HL-60/S4 treated with retinoic acid at 250 ng/mL for 4 days and 3 days (cell line): ENCODE results near the gene KCTD4.

ENCODE experiments used
- in situ Hi-C: fragments of 300-500 bp; cut with MboI; formaldehyde crosslinking; loops from 2 replicates; pipeline ENCODE4 v1.7.0; 2022; ENCODE audit warnings: low sequenced_read_pairs

Gene KCTD4

DNA sequence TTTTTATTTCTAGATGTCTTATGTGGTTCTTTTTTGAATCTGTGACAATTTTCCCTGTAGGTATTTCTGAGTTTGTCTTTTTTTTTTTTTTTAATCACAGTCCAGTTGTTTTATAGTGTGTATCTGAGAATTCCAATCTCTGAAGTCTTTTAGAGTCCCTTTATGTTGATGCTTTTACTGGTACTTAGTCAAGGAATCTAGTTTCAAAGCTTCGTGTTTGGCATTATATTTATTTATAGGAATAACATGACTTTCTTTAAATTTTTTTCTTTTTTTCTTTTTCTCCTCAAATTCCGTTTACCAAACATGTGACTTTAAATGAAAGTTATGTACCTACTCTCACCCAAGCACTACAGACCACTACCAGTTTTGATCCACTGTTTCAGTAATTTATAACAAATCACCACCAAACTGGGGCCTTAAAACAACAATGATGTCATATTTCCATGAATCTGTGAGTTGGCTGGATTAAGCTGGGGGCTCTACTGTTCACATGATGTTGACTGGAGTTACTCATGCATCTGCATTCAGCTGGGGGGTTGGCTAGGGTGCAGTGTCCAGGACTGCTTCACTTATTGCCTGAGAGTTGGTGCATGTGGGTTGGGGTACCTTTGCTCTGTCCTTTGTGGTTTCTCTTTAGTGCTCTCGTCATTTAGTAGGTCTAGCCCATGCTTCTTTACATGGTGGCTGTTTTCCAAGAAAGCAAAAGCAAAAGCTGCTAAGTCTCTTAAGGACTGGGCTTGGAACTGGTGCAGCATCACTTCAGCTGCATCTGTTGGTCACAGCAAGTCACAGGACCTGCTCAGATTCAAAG is 22.3 kb downstream of the KCTD4 start:
- in situ Hi-C loops: no loop called here

- in situ Hi-C loops: no loop called here
Measured at GRCh38 chr13:45174478-45174877, 26.4 kb downstream of the KCTD4 start.

DNA sequence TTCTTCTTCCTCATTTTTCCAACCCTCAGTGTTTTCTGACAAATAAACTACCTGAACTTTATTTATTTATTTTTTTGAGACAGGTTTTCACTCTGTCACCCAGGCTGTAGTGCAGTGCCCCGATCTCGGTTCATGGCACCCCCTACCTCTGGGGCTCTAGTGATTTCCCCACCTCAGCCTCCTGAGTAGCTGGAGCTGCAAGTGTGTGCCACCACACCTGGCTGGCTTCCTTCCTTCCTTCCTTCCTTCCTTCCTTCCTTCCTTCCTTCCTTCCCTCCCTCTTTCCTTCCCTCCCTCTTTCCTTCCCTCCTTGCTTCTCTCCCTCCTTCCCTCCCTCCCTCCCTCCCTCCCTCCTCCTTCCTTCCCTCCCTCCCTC is 32.3 kb downstream of the KCTD4 start:
- in situ Hi-C loops: no loop called here

DNA sequence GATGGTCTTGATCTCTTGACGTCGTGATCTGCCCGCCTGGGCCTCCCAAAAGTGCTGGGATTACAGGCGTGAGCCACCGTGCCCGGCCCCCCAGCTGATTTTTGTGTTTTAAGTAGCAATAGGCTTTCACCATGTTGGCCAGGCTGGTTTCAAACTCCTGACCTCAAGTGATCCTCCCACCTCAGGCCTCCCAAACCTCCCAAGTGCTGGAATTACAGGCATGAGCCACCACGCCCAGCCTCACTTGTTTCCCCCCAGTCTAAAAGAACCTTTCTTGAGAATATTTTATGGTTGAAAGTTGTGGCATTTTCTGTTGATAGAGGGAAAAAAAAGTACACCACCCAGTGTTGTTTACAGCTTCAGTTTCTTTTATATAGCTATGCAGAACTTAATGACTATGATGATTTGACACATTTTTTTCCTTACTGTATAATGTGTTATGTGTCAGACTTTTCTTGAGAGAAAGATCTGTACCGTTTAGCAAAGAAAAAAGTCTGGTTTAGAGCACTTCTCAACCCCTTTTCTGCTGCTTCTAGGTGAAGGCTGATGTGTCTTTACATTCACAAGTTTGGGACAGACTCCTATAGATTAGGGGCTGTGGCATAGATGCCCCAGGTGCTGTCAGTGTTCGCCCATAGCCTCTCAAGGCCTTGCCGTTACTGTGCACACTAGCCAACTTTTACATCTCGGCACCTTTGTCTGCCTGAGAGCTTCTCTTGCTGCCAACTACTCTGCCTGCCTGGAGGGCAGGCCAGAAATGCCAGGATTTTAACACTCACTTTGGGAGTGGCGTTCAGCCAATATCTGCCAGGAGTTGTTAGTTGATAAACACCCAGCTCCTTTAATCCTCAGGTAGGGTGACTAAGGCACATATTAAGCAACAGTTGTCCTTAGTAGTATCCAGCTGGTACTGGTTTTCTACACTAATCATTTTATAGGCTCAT is 33.0 kb downstream of the KCTD4 start:
- in situ Hi-C loops: no loop called here

- in situ Hi-C loops: no loop called here
Measured at GRCh38 chr13:45166858-45167257, 34.0 kb downstream of the KCTD4 start.

- in situ Hi-C loops: no loop called here
Measured at GRCh38 chr13:45162821-45163220, 38.0 kb downstream of the KCTD4 start.

DNA sequence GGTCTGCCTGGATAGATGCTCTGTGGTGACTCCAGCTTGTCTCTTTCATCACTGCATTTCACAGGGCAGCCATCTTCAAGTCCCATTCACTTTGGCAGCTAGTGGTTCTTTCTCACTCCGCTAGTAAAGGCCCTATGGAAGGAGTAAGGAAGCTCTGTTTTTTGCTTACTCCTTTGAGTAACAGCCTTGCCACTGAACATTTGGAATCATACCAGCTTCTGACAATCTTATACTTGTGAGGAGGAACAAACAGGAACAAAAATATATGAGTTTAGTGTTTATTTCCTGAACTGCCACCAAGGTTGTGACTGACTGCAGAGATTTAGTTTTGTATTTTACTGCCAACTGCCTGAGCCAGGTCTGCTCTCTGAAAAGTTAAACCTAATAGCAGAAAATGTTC is 38.7 kb downstream of the KCTD4 start:
- in situ Hi-C loops: no loop called here

GRCh38 chr13:45156565-45157361 is 44.1 kb downstream of the KCTD4 start:
- in situ Hi-C loops: no loop called here

DNA sequence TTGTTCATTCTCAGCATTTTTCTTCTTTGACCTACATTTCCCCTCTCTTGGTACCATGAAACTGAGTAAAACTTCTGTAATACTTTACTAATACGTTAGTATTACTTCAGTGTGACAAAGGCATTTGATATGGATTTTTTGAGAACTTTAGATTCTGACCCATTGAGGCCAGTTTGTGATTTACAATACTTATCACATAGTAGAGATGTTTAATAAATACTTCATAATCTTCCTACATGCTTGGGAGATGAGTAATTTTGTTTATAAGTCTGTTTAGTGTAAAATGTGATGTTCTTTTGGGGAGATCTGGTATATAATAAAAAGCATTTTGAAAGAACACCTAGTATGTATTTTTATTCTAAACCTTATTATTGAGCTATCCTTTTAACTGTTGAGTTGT is 50.9 kb downstream of the KCTD4 start:
- in situ Hi-C loops: no loop called here

GRCh38 chr13:45143346-45143751 is 57.5 kb downstream of the KCTD4 start:
- in situ Hi-C loops: no loop called here
